OCI-LY1 (cell line): ENCODE measurements around the gene KRT39.

ENCODE experiments used
- H2AFZ ChIP-seq: fragments of 200-600 bp; sonication (generic), shearing (Covaris generic); 2 replicates; pipeline ENCODE4 v1.6.0; 2014; ENCODE audit warnings: antibody characterized with exemption, mild to moderate bottlenecking, low read length
- H3F3A ChIP-seq: fragments of 200-600 bp; sonication (generic), shearing (Covaris generic); 2 replicates; pipeline ENCODE4 v1.6.0; 2014; ENCODE audit warnings: mild to moderate bottlenecking, antibody characterized with exemption, low read length, moderate library complexity; ENCODE audit not compliant: insufficient read depth
- H3K27ac ChIP-seq: fragments of 200-600 bp; sonication (generic); 2 replicates; pipeline ENCODE4 v1.5.1; 2014; ENCODE audit warnings: low read length, mixed run types, mild to moderate bottlenecking, low read depth; ENCODE audit not compliant: poor library complexity, severe bottlenecking
- H3K27me3 ChIP-seq: fragments of 200-600 bp; sonication (generic); 2 replicates; pipeline ENCODE4 v1.6.0; 2014; ENCODE audit warnings: antibody characterized with exemption, mild to moderate bottlenecking, low read length, moderate library complexity; ENCODE audit not compliant: insufficient read depth
- H3K36me3 ChIP-seq: fragments of 200-600 bp; sonication (generic); 2 replicates; pipeline ENCODE4 v1.6.1; 2014; ENCODE audit warnings: mild to moderate bottlenecking, antibody characterized with exemption, low read length, moderate library complexity, mixed read lengths; ENCODE audit not compliant: insufficient read depth
- H3K4me1 ChIP-seq: fragments of 200-600 bp; sonication (generic); 2 replicates; pipeline ENCODE4 v1.5.1; 2014; ENCODE audit warnings: mild to moderate bottlenecking, low read length, moderate library complexity; ENCODE audit not compliant: insufficient read depth, severe bottlenecking
- H3K4me2 ChIP-seq: fragments of 200-600 bp; sonication (generic), shearing (Covaris generic); 2 replicates; pipeline ENCODE4 v1.6.1; 2014; ENCODE audit warnings: low read length
- H3K4me3 ChIP-seq: fragments of 200-600 bp; sonication (generic); 2 replicates; pipeline ENCODE4 v1.5.1; 2014; ENCODE audit warnings: low read length, low read depth, mild to moderate bottlenecking, mixed read lengths; ENCODE audit not compliant: poor library complexity, severe bottlenecking
- H3K79me2 ChIP-seq: fragments of 200-600 bp; shearing (Covaris generic); 2 replicates; pipeline ENCODE4 v1.6.1; 2016; ENCODE audit warnings: mixed run types, low read length, mixed read lengths; ENCODE audit not compliant: insufficient read depth
- H3K9ac ChIP-seq: fragments of 200-600 bp; sonication (generic), shearing (Covaris generic); 2 replicates; pipeline ENCODE4 v1.6.1; 2014; ENCODE audit warnings: mild to moderate bottlenecking, low read length, mixed read lengths
- H3K9me2 ChIP-seq: fragments of 200-600 bp; sonication (generic), shearing (Covaris generic); 2 replicates; pipeline ENCODE4 v1.6.1; 2014; ENCODE audit warnings: low read depth, mild to moderate bottlenecking, low read length, mixed read lengths
- H3K9me3 ChIP-seq: fragments of 200-600 bp; shearing (Covaris generic); 2 replicates; pipeline ENCODE4 v1.6.1; 2014; ENCODE audit warnings: low read length, mixed read lengths
- H4K20me1 ChIP-seq: fragments of 200-600 bp; sonication (generic), shearing (Covaris generic); 2 replicates; pipeline ENCODE4 v1.6.0; 2016; ENCODE audit warnings: mild to moderate bottlenecking, low read length; ENCODE audit not compliant: insufficient read depth
- CTCF ChIP-seq: fragments of 200-600 bp; sonication (generic), shearing (Covaris generic); IDR thresholded peaks from 2 replicates; pipeline ENCODE4 v1.5.1; 2017; ENCODE audit warnings: mild to moderate bottlenecking, antibody characterized with exemption, low read length, moderate library complexity, mixed read lengths
- EZH2 ChIP-seq: fragments of 200-600 bp; sonication (generic), shearing (Covaris generic); IDR thresholded peaks from 2 replicates; pipeline ENCODE4 v1.8.0; 2017; ENCODE audit warnings: borderline replicate concordance, mixed run types, mild to moderate bottlenecking, antibody characterized with exemption, low read length, moderate library complexity, mixed read lengths

The KRT39 gene

GRCh38 chr17:41004397-41004796 lies 37.6 kb upstream of the KRT39 start:
- H3K9me2 ChIP-seq = no peaks in the 10 kb centered on the region
- H3K79me2 ChIP-seq = no peaks in the 10 kb centered on the region
- no peak overlapping the region for H2AFZ ChIP-seq
- H3K9ac ChIP-seq = no peak overlapping the region
- no peak overlapping the region for H3K27ac ChIP-seq
- no peaks in the 10 kb centered on the region for H3F3A ChIP-seq
- no peaks in the 10 kb centered on the region for H3K9me3 ChIP-seq
- no peaks in the 10 kb centered on the region for H3K4me1 ChIP-seq
- no peak overlapping the region for H3K4me3 ChIP-seq
- TF ChIP-seq CTCF (no peak), EZH2 (no peak)
- no peak overlapping the region for H3K4me2 ChIP-seq
- H3K27me3 ChIP-seq = no peaks in the 10 kb centered on the region; the same call in 1 of the 2 replicates
- H4K20me1 ChIP-seq = no peaks in the 10 kb centered on the region
- H3K36me3 ChIP-seq = no peaks in the 10 kb centered on the region

- H3K27ac ChIP-seq = no peak overlapping the region
- H3K27me3 ChIP-seq = no peaks in the 10 kb centered on the region; the same call in 1 of the 2 replicates
- H3K9me3 ChIP-seq = no peaks in the 10 kb centered on the region
Observed at GRCh38 chr17:41003926-41004325, 37.2 kb upstream of the KRT39 start.

GRCh38 chr17:41002814-41003213 lies 36.1 kb upstream of the KRT39 start:
- no peaks in the 10 kb centered on the region for H3K4me1 ChIP-seq
- no peaks in the 10 kb centered on the region for H3F3A ChIP-seq
- no peak overlapping the region for H2AFZ ChIP-seq
- no peaks in the 10 kb centered on the region for H3K79me2 ChIP-seq
- H3K4me3 ChIP-seq = no peak overlapping the region
- H3K9me3 ChIP-seq = no peaks in the 10 kb centered on the region
- H3K27me3 ChIP-seq = no peaks in the 10 kb centered on the region; the same call in 1 of the 2 replicates
- H3K9me2 ChIP-seq = no peaks in the 10 kb centered on the region
- H3K4me2 ChIP-seq = no peak overlapping the region
- H3K36me3 ChIP-seq = no peaks in the 10 kb centered on the region
- H3K27ac ChIP-seq = no peak overlapping the region
- no peak overlapping the region for H3K9ac ChIP-seq
- no peaks in the 10 kb centered on the region for H4K20me1 ChIP-seq
- TF ChIP-seq CTCF (no peak), EZH2 (no peak)

More at GRCh38 chr17:41003926-41004325, 37.2 kb upstream of the KRT39 start:
- Histone ChIP-seq H3K4me2 (no peak overlapping the region), H2AFZ (no peak overlapping the region), H3K9ac (no peak overlapping the region), H3K4me1 (no peaks in the 10 kb centered on the region), H3K36me3 (no peaks in the 10 kb centered on the region), H4K20me1 (no peaks in the 10 kb centered on the region), H3F3A (no peaks in the 10 kb centered on the region), H3K4me3 (no peak overlapping the region), H3K9me2 (no peaks in the 10 kb centered on the region), H3K79me2 (no peaks in the 10 kb centered on the region)
- TF ChIP-seq EZH2 (no peak), CTCF (no peak)
